Measurements from ENCODE around the gene ABHD17A. TPM values are rescaled to one million over a fixed set of nuclear protein-coding genes. Genes with fewer than 3 reads are reported as not detected.
A peak's percentile ranks its signal among the peaks of the same experiment; 100 is the strongest.
"Not testable (repeated sequence)": the region's sequence is repeated elsewhere in the genome, so short reads cannot be mapped to it uniquely, and the experiment has no call there.

The ABHD17A gene
- total RNA-seq, 1 donor from 2014 or later = 60.4 TPM

- H3K27me3 Mint-ChIP-seq = no peaks in the 10 kb centered on the region
- H3K9me3 Mint-ChIP-seq = no peaks in the 10 kb centered on the region
- peak overlapping the region; percentile 95 for H3K27ac Mint-ChIP-seq
- DNase-seq (ENCODE audit: extremely low spot score, unreplicated experiment) = no peak
- H3K4me3 Mint-ChIP-seq = peak overlapping the region; percentile 98
- H3K4me1 Mint-ChIP-seq (ENCODE audit: unreplicated experiment) = peaks cover 30% of the 10 kb centered on the region
- peaks cover 4% of the 10 kb centered on the region for H3K36me3 Mint-ChIP-seq
- no peak for TF ChIP-seq CTCF (conservative IDR thresholded peaks at IDR 0.05)
Observed at GRCh38 chr19:1883784-1884183, 1.5 kb downstream of the ABHD17A start.

GRCh38 chr19:1882786-1883692 lies 2.3 kb downstream of the ABHD17A start:
- peaks cover 30% of the 10 kb centered on the region for H3K4me1 Mint-ChIP-seq (ENCODE audit: unreplicated experiment)
- H3K4me3 Mint-ChIP-seq = peak overlapping the region; percentile 98
- H3K36me3 Mint-ChIP-seq = peaks cover 4% of the 10 kb centered on the region
- H3K9me3 Mint-ChIP-seq = no peaks in the 10 kb centered on the region
- peak overlapping the region; percentile 95 for H3K27ac Mint-ChIP-seq
- no peak for DNase-seq (ENCODE audit: extremely low spot score, unreplicated experiment)
- TF ChIP-seq CTCF (conservative IDR thresholded peaks at IDR 0.05) = no peak
- H3K27me3 Mint-ChIP-seq = no peaks in the 10 kb centered on the region

- TF ChIP-seq CTCF (conservative IDR thresholded peaks at IDR 0.05) = no peak
- DNase-seq (ENCODE audit: extremely low spot score, unreplicated experiment) = no peak
- H3K9me3 Mint-ChIP-seq = no peaks in the 10 kb centered on the region
- H3K27me3 Mint-ChIP-seq = no peaks in the 10 kb centered on the region
- H3K4me1 Mint-ChIP-seq (ENCODE audit: unreplicated experiment) = peaks cover 26% of the 10 kb centered on the region
- H3K27ac Mint-ChIP-seq = peak overlapping the region; percentile 95
- peak overlapping the region; percentile 98 for H3K4me3 Mint-ChIP-seq
- peaks cover 4% of the 10 kb centered on the region for H3K36me3 Mint-ChIP-seq
Observed at GRCh38 chr19:1882089-1882785, 3.1 kb downstream of the ABHD17A start.

GRCh38 chr19:1881393-1882088 lies 3.8 kb downstream of the ABHD17A start:
- H3K27me3 Mint-ChIP-seq; H3K4me3 Mint-ChIP-seq; H3K9me3 Mint-ChIP-seq; H3K27ac Mint-ChIP-seq; H3K36me3 Mint-ChIP-seq; DNase-seq (ENCODE audit: extremely low spot score, unreplicated experiment): not testable (repeated sequence)
- H3K4me1 Mint-ChIP-seq (ENCODE audit: unreplicated experiment) = peaks cover 24% of the 10 kb centered on the region

GRCh38 chr19:1880611-1881392 lies 4.5 kb downstream of the ABHD17A start:
- DNase-seq (ENCODE audit: extremely low spot score, unreplicated experiment) = no peak
- Mint-ChIP-seq H3K27me3 (no peaks in the 10 kb centered on the region), H3K9me3 (no peaks in the 10 kb centered on the region), H3K4me3 (no peak overlapping the region), H3K27ac (no peak overlapping the region), H3K4me1 (ENCODE audit: unreplicated experiment) (peaks cover 24% of the 10 kb centered on the region), H3K36me3 (peaks cover 4% of the 10 kb centered on the region)
- no peak for TF ChIP-seq CTCF (conservative IDR thresholded peaks at IDR 0.05)

GRCh38 chr19:1879982-1880381 lies 5.3 kb downstream of the ABHD17A start:
- DNase-seq (ENCODE audit: extremely low spot score, unreplicated experiment); H3K9me3 Mint-ChIP-seq; H3K36me3 Mint-ChIP-seq; H3K27ac Mint-ChIP-seq; H3K4me3 Mint-ChIP-seq; H3K27me3 Mint-ChIP-seq: not testable (repeated sequence)
- H3K4me1 Mint-ChIP-seq (ENCODE audit: unreplicated experiment) = peaks cover 29% of the 10 kb centered on the region

- not testable (repeated sequence) for H3K27ac Mint-ChIP-seq; H3K36me3 Mint-ChIP-seq; H3K27me3 Mint-ChIP-seq; H3K4me3 Mint-ChIP-seq; H3K9me3 Mint-ChIP-seq; DNase-seq (ENCODE audit: extremely low spot score, unreplicated experiment)
- peaks cover 31% of the 10 kb centered on the region for H3K4me1 Mint-ChIP-seq (ENCODE audit: unreplicated experiment)
Observed at GRCh38 chr19:1878583-1878982, 6.7 kb downstream of the ABHD17A start.

GRCh38 chr19:1877280-1877660 lies 8.0 kb downstream of the ABHD17A start:
- not testable (repeated sequence) for H3K36me3 Mint-ChIP-seq; DNase-seq (ENCODE audit: extremely low spot score, unreplicated experiment); H3K4me3 Mint-ChIP-seq

More at GRCh38 chr19:1877280-1877660, 8.0 kb downstream of the ABHD17A start:
- H3K27ac Mint-ChIP-seq, H3K9me3 Mint-ChIP-seq, H3K27me3 Mint-ChIP-seq: not testable (repeated sequence)
- H3K4me1 Mint-ChIP-seq (ENCODE audit: unreplicated experiment) = peaks cover 18% of the 10 kb centered on the region

Data from type B pancreatic cell (in vitro differentiated cells).